ENCODE data around the gene ADAP1.

GRCh38 chr7:890868-891267 is 63.6 kb downstream of the ADAP1 start:
- TF ChIP-seq POLR2AphosphoS5 (IDR thresholded peaks at IDR 0.05; ENCODE audit: low read depth, low read length) (no peak), POLR2A (IDR thresholded peaks at IDR 0.05; ENCODE audit: low read depth, low read length) (no peak), TAF1 (IDR thresholded peaks at IDR 0.05; ENCODE audit: borderline replicate concordance, low read depth, low read length) (no peak)
